HG03280 (cell line): ENCODE measurements around the gene DLL4.
"Not testable (repeated sequence)": the region's sequence is repeated elsewhere in the genome, so short reads cannot be mapped to it uniquely, and the experiment has no call there.

Experiments
- ATAC-seq: cut with Tn5 transposase; IDR thresholded peaks from one replicate; pipeline ENCODE4 v1.9.1; 2021; ENCODE audit warnings: mild to moderate bottlenecking, moderate library complexity; ENCODE audit not compliant: unreplicated experiment

The DLL4 gene

GRCh38 chr15:40957581-40958051, 28.5 kb downstream of the DLL4 start:
- no peak for ATAC-seq

GRCh38 chr15:40958146-40958545, 29.0 kb downstream of the DLL4 start:
- ATAC-seq: no peak

GRCh38 chr15:40958723-40959122, 29.6 kb downstream of the DLL4 start:
- no peak for ATAC-seq

- ATAC-seq: no peak
Observed at GRCh38 chr15:40959331-40960141, 30.4 kb downstream of the DLL4 start.

GRCh38 chr15:40960151-40960885, 31.2 kb downstream of the DLL4 start:
- no peak for ATAC-seq

GRCh38 chr15:40960925-40961324, 31.8 kb downstream of the DLL4 start:
- no peak for ATAC-seq

- not testable (repeated sequence) for ATAC-seq
Observed at GRCh38 chr15:40961740-40962139, 32.6 kb downstream of the DLL4 start.

- not testable (repeated sequence) for ATAC-seq
Observed at GRCh38 chr15:40962317-40962716, 33.2 kb downstream of the DLL4 start.

- ATAC-seq: no peak
Observed at GRCh38 chr15:40963201-40963600, 34.1 kb downstream of the DLL4 start.

GRCh38 chr15:40964006-40964405, 34.9 kb downstream of the DLL4 start:
- ATAC-seq: no peak

- no peak for ATAC-seq
Observed at GRCh38 chr15:40964634-40965033, 35.5 kb downstream of the DLL4 start.

GRCh38 chr15:40968290-40969085, 39.3 kb downstream of the DLL4 start:
- no peak for ATAC-seq

GRCh38 chr15:40969363-40969762, 40.2 kb downstream of the DLL4 start:
- no peak for ATAC-seq

- ATAC-seq: no peak
Observed at GRCh38 chr15:40974879-40975278, 45.7 kb downstream of the DLL4 start.

GRCh38 chr15:40976819-40977218, 47.7 kb downstream of the DLL4 start:
- ATAC-seq: no peak

- ATAC-seq: no peak
Observed at GRCh38 chr15:40978141-40978540, 49.0 kb downstream of the DLL4 start.

- ATAC-seq: no peak
Observed at GRCh38 chr15:40978562-40978961, 49.4 kb downstream of the DLL4 start.

- ATAC-seq: no peak
Observed at GRCh38 chr15:40981186-40981585, 52.0 kb downstream of the DLL4 start.

GRCh38 chr15:40982855-40983254, 53.7 kb downstream of the DLL4 start:
- ATAC-seq: no peak

- ATAC-seq: no peak
Observed at GRCh38 chr15:40984406-40984805, 55.3 kb downstream of the DLL4 start.

GRCh38 chr15:40984964-40985363, 55.8 kb downstream of the DLL4 start:
- ATAC-seq: no peak
